ENCODE data around the gene RABGEF1.
"Not testable (repeated sequence)": the region's sequence is repeated elsewhere in the genome, so short reads cannot be mapped to it uniquely, and the experiment has no call there.

GRCh38 chr7:66783887-66784595, 43.5 kb downstream of the RABGEF1 start:
- TF ChIP-seq TAF1 (IDR thresholded peaks at IDR 0.05; ENCODE audit: low read depth, low read length); POLR2A (IDR thresholded peaks at IDR 0.05; ENCODE audit: low read depth, low read length); POLR2AphosphoS5 (IDR thresholded peaks at IDR 0.05; ENCODE audit: low read depth, low read length); POU2F2 (IDR thresholded peaks at IDR 0.05; ENCODE audit: low read depth, low read length); SPI1 (IDR thresholded peaks at IDR 0.05; ENCODE audit: low read depth, low read length); PAX5 (IDR thresholded peaks at IDR 0.05; ENCODE audit: insufficient read depth, low read length, severe bottlenecking): not testable (repeated sequence)

Data from GM12891 (cell line).